ENCODE results near the gene FAM180A.
"Not testable (repeated sequence)": the region's sequence is repeated elsewhere in the genome, so short reads cannot be mapped to it uniquely, and the experiment has no call there.

GRCh38 chr7:135737306-135737647 is 11.3 kb downstream of the FAM180A start:
- TF ChIP-seq, protein P1, sequence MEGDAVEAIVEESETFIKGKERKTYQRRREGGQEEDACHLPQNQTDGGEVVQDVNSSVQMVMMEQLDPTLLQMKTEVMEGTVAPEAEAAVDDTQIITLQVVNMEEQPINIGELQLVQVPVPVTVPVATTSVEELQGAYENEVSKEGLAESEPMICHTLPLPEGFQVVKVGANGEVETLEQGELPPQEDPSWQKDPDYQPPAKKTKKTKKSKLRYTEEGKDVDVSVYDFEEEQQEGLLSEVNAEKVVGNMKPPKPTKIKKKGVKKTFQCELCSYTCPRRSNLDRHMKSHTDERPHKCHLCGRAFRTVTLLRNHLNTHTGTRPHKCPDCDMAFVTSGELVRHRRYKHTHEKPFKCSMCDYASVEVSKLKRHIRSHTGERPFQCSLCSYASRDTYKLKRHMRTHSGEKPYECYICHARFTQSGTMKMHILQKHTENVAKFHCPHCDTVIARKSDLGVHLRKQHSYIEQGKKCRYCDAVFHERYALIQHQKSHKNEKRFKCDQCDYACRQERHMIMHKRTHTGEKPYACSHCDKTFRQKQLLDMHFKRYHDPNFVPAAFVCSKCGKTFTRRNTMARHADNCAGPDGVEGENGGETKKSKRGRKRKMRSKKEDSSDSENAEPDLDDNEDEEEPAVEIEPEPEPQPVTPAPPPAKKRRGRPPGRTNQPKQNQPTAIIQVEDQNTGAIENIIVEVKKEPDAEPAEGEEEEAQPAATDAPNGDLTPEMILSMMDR (IDR thresholded peaks at IDR 0.05 in 8 of 11, conservative IDR thresholded peaks at IDR 0.05 in 3 of 11): not testable (repeated sequence)
- not testable (repeated sequence) for TF ChIP-seq POLR2A, POLR2AphosphoS5 (IDR thresholded peaks at IDR 0.05)

Measured in spleen (tissue), 7 donors.